Measurements from ENCODE around the gene FAM9A. TPM values are rescaled to one million over a fixed set of nuclear protein-coding genes. Genes with fewer than 3 reads are reported as not detected.

Gene FAM9A
- total RNA-seq, 1 experiment from 2014 or later = not detected

DNA sequence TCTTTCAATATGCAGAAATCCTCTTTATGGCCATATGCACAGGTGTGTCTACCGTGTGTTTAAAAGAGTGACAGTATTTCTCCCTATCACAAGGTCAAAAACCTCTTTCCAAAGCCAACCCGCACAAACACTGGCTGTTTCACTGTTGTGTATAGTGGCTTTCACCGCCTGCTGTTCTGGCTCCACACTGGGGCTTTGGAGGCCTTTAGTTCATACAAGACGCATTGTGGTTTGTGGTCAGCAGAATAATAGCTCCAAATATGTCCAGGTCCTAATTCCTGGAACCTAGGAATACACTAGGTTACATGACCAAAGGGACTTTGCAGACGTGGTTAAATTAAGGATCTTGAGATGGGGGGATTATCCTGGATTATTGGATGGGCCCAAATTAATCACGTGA is 40.7 kb upstream of the FAM9A start:
- no peak overlapping the region for H2BK120ac ChIP-seq (ENCODE audit: low read depth, low read length, poor library complexity, severe bottlenecking)

More for the DNA sequence above, 40.7 kb upstream of the FAM9A start:
- H4K20me1 ChIP-seq (ENCODE audit: control insufficient read depth, insufficient read depth, insufficient read length) = no peaks in the 10 kb centered on the region
- H3K27me3 Mint-ChIP-seq (ENCODE audit: low read depth) = peaks cover 7% of the 10 kb centered on the region
- no CpG with 5 or more reads among the region's 6 CpGs for WGBS (ENCODE audit: extremely low coverage, insufficient read length, low lambda C conversion rate)
- no peak overlapping the region for H3K23ac ChIP-seq (ENCODE audit: insufficient read length, low read depth, low read length)
- no peaks in the 10 kb centered on the region for H3K79me1 ChIP-seq (ENCODE audit: insufficient read depth, low read depth, low read length, poor library complexity, severe bottlenecking)
- no peak overlapping the region for H4K91ac ChIP-seq (ENCODE audit: insufficient read length, low read depth, low read length)
- no peaks in the 10 kb centered on the region for H3K9me3 ChIP-seq (ENCODE audit: control insufficient read depth, low read depth, low read length)
- H2AK5ac ChIP-seq (ENCODE audit: insufficient read length, low read length) = no peak overlapping the region
- H3K27ac Mint-ChIP-seq = no peak overlapping the region
- no peak overlapping the region for H3K56ac ChIP-seq (ENCODE audit: insufficient read length, low read depth, low read length)
- no peak overlapping the region for H2BK20ac ChIP-seq (ENCODE audit: low read depth, low read length, poor library complexity, severe bottlenecking)
- no peaks in the 10 kb centered on the region for H3K4me1 ChIP-seq (ENCODE audit: insufficient read depth, low read length)
- no peaks in the 10 kb centered on the region for H3K23me2 ChIP-seq (ENCODE audit: insufficient read length, low read depth, low read length, poor library complexity, severe bottlenecking)
- no peak overlapping the region for H4K5ac ChIP-seq (ENCODE audit: insufficient read length, low read depth, low read length)
- no peak overlapping the region for H4K8ac ChIP-seq (replicated peaks; ENCODE audit: insufficient read length, low read depth, low read length)
- H2BK15ac ChIP-seq (ENCODE audit: low read depth, low read length) = no peak overlapping the region
- H3K4me2 ChIP-seq (ENCODE audit: insufficient read depth, insufficient read length, low read length) = no peak overlapping the region
- no peak overlapping the region for H3T11ph ChIP-seq (ENCODE audit: low read length)
- no peak overlapping the region for H3K4ac ChIP-seq (ENCODE audit: low read depth, low read length)
- H3K9me3 Mint-ChIP-seq = peaks cover 2 to 19% of the 10 kb centered on the region in 2 experiments; a peak in 3 of 5 replicates
- H3K79me2 ChIP-seq (ENCODE audit: insufficient read depth, low read length) = no peaks in the 10 kb centered on the region
- H3K27ac ChIP-seq (ENCODE audit: insufficient read length, low read depth, low read length) = no peak overlapping the region
- H3K14ac ChIP-seq (ENCODE audit: insufficient read depth, low read length) = no peak overlapping the region
- H2BK5ac ChIP-seq (ENCODE audit: insufficient read length, low read length) = no peak overlapping the region
- H2BK12ac ChIP-seq (ENCODE audit: insufficient read length, low read depth, low read length) = no peak overlapping the region
- H3K9ac ChIP-seq (ENCODE audit: extremely low read depth, insufficient read length, low read length) = no peak overlapping the region
- no peaks in the 10 kb centered on the region for H3K4me1 Mint-ChIP-seq
- no peaks in the 10 kb centered on the region; a peak in 1 of 7 replicates for H3K36me3 Mint-ChIP-seq (ENCODE audit: insufficient read depth in 1 of 3, low read depth in 3 of 3)
- no peak for DNase-seq
- H3K18ac ChIP-seq (ENCODE audit: insufficient read length, low read depth, low read length) = no peak overlapping the region
- no peaks in the 10 kb centered on the region for H3K27me3 ChIP-seq (ENCODE audit: insufficient read depth, low read length)
- no peak overlapping the region for H2AFZ ChIP-seq (ENCODE audit: low read length)
- no peak overlapping the region for H3K4me3 Mint-ChIP-seq
- TF ChIP-seq, protein P1, sequence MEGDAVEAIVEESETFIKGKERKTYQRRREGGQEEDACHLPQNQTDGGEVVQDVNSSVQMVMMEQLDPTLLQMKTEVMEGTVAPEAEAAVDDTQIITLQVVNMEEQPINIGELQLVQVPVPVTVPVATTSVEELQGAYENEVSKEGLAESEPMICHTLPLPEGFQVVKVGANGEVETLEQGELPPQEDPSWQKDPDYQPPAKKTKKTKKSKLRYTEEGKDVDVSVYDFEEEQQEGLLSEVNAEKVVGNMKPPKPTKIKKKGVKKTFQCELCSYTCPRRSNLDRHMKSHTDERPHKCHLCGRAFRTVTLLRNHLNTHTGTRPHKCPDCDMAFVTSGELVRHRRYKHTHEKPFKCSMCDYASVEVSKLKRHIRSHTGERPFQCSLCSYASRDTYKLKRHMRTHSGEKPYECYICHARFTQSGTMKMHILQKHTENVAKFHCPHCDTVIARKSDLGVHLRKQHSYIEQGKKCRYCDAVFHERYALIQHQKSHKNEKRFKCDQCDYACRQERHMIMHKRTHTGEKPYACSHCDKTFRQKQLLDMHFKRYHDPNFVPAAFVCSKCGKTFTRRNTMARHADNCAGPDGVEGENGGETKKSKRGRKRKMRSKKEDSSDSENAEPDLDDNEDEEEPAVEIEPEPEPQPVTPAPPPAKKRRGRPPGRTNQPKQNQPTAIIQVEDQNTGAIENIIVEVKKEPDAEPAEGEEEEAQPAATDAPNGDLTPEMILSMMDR (conservative IDR thresholded peaks at IDR 0.05) = no peak
